ENCODE data around the gene TMEM89. TPM values are rescaled to one million over a fixed set of nuclear protein-coding genes. Genes with fewer than 3 reads are reported as not detected.

TMEM89 gene
- total RNA-seq, 1 donor from 2014 or later = 0.51 TPM

GRCh38 chr3:48619541-48620524 lies 1.7 kb downstream of the TMEM89 start:
- peaks cover 16% of the 10 kb centered on the region for H3K36me3 Mint-ChIP-seq (ENCODE audit: low read depth)
- H3K27ac Mint-ChIP-seq (ENCODE audit: unreplicated experiment) = no peak overlapping the region
- no peak for DNase-seq (ENCODE audit: low read depth, low spot score)
- no peak overlapping the region for H3K4me3 Mint-ChIP-seq
- TF ChIP-seq, protein P1, sequence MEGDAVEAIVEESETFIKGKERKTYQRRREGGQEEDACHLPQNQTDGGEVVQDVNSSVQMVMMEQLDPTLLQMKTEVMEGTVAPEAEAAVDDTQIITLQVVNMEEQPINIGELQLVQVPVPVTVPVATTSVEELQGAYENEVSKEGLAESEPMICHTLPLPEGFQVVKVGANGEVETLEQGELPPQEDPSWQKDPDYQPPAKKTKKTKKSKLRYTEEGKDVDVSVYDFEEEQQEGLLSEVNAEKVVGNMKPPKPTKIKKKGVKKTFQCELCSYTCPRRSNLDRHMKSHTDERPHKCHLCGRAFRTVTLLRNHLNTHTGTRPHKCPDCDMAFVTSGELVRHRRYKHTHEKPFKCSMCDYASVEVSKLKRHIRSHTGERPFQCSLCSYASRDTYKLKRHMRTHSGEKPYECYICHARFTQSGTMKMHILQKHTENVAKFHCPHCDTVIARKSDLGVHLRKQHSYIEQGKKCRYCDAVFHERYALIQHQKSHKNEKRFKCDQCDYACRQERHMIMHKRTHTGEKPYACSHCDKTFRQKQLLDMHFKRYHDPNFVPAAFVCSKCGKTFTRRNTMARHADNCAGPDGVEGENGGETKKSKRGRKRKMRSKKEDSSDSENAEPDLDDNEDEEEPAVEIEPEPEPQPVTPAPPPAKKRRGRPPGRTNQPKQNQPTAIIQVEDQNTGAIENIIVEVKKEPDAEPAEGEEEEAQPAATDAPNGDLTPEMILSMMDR (conservative IDR thresholded peaks at IDR 0.05) = no peak
- H3K9me3 Mint-ChIP-seq = peaks cover 2% of the 10 kb centered on the region
- peaks cover 3% of the 10 kb centered on the region for H3K4me1 Mint-ChIP-seq
- no peaks in the 10 kb centered on the region for H3K27me3 Mint-ChIP-seq (ENCODE audit: low read depth)

- no peak overlapping the region for H3K4me3 Mint-ChIP-seq
- H3K27me3 Mint-ChIP-seq (ENCODE audit: low read depth) = no peaks in the 10 kb centered on the region
- no peak overlapping the region for H3K27ac Mint-ChIP-seq (ENCODE audit: unreplicated experiment)
- H3K9me3 Mint-ChIP-seq = peaks cover 2% of the 10 kb centered on the region
- H3K4me1 Mint-ChIP-seq = peaks cover 3% of the 10 kb centered on the region
- TF ChIP-seq, protein P1 (conservative IDR thresholded peaks at IDR 0.05) = no peak
- DNase-seq (ENCODE audit: low read depth, low spot score) = no peak
- H3K36me3 Mint-ChIP-seq (ENCODE audit: low read depth) = peaks cover 13% of the 10 kb centered on the region
Measured at GRCh38 chr3:48617559-48617958, 4.0 kb downstream of the TMEM89 start.

GRCh38 chr3:48614044-48614443 lies 7.5 kb downstream of the TMEM89 start:
- Mint-ChIP-seq H3K27ac (ENCODE audit: unreplicated experiment) (no peak overlapping the region), H3K27me3 (ENCODE audit: low read depth) (peaks cover 6% of the 10 kb centered on the region), H3K36me3 (ENCODE audit: low read depth) (peaks cover 13% of the 10 kb centered on the region), H3K4me3 (peak overlapping the region; percentile 50), H3K4me1 (peaks cover 9% of the 10 kb centered on the region), H3K9me3 (peaks cover 2% of the 10 kb centered on the region)
- DNase-seq (ENCODE audit: low read depth, low spot score) = no peak
- TF ChIP-seq, protein P1 (conservative IDR thresholded peaks at IDR 0.05) = no peak

DNA sequence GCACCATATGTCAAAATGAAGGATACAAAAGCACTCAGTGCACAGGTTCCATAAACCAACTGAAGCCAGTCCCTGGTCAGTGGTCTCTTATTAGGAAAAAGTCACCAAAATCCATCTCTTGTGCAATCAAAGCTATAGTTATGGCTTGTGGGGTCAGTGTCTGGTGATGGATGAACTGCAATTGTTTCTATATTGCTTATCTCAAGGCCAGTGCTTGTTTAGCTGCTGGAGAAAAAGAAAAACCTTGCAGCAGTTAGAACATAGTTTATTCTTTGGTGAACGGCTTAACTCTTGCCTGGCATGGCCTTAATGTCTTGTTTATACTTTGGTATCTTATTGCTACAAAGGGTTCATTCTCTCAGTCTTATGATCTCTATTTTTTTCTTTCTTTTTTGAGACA lies 9.3 kb downstream of the TMEM89 start:
- TF ChIP-seq, protein P1 (conservative IDR thresholded peaks at IDR 0.05) = no peak

GRCh38 chr3:48609088-48610005 lies 12.2 kb downstream of the TMEM89 start, which contains the start of gene UQCRC1:
Gene UQCRC1, minus strand, starts transcription at chr3:48609646. Its CDS starts 26 bp downstream, at chr3:48609620.
- peaks cover 6% of the 10 kb centered on the region for H3K27me3 Mint-ChIP-seq (ENCODE audit: low read depth)
- H3K27ac Mint-ChIP-seq (ENCODE audit: unreplicated experiment) = peak within 1 kb of the TSS; percentile 98
- peaks cover 4% of the 10 kb centered on the region for H3K36me3 Mint-ChIP-seq (ENCODE audit: low read depth)
- peak within 1 kb of the TSS; percentile 99 for H3K4me3 Mint-ChIP-seq
- TF ChIP-seq, protein P1 (conservative IDR thresholded peaks at IDR 0.05) = peak; percentile 72
- no peaks in the 10 kb centered on the region for H3K9me3 Mint-ChIP-seq
- peaks cover 20% of the 10 kb centered on the region for H3K4me1 Mint-ChIP-seq
- peak; percentile 89 for DNase-seq (ENCODE audit: low read depth, low spot score)

More for the DNA sequence above, 9.3 kb downstream of the TMEM89 start:
- DNase-seq (ENCODE audit: low read depth, low spot score) = no peak
- Mint-ChIP-seq H3K9me3 (no peaks in the 10 kb centered on the region), H3K27me3 (ENCODE audit: low read depth) (peaks cover 6% of the 10 kb centered on the region), H3K27ac (ENCODE audit: unreplicated experiment) (no peak overlapping the region), H3K4me1 (peaks cover 20% of the 10 kb centered on the region), H3K4me3 (peak overlapping the region; percentile 68), H3K36me3 (ENCODE audit: low read depth) (peaks cover 9% of the 10 kb centered on the region)
